Activated CD4-positive, alpha-beta memory T cell treated with anti-CD3 and anti-CD28 coated beads, Interleukin-2, amount 10 ng/mL, durations not matched to agents 7 days and 5 days (primary cell): ENCODE data around the gene PARM1. TPM values are rescaled to one million over a fixed set of nuclear protein-coding genes. Genes with fewer than 3 reads are reported as not detected.

Experiments used
- CTCF ChIA-PET: fragments of 350-600 bp; sonication (Branson Sonifier 250); formaldehyde crosslinking; loops from one replicate; lab custom pipeline; 2021; ENCODE audit warnings: antibody characterized with exemption, inconsistent platforms; lab: Charles Lee
- POLR2A ChIA-PET: fragments of 350-600 bp; sonication (Branson Sonifier 250); formaldehyde crosslinking; loops from one replicate; lab custom pipeline; 2021; ENCODE audit warnings: antibody characterized with exemption; lab: Charles Lee
- DNase-seq: peaks from one replicate; pipeline ENCODE4 v3.0.0-alpha.2; 2020
- H3K27ac Mint-ChIP-seq: one replicate; pipeline ENCODE4 v1.8.0; 2021; ENCODE audit warnings: mild to moderate bottlenecking, mixed read lengths
- H3K27me3 Mint-ChIP-seq: one replicate; pipeline ENCODE4 v1.8.0; 2021; ENCODE audit warnings: mixed read lengths
- H3K36me3 Mint-ChIP-seq: one replicate; pipeline ENCODE4 v1.8.0; 2021; ENCODE audit warnings: low read depth, mixed read lengths
- H3K4me1 Mint-ChIP-seq: one replicate; pipeline ENCODE4 v1.8.0; 2021; ENCODE audit warnings: mixed read lengths
- H3K4me3 Mint-ChIP-seq: one replicate; pipeline ENCODE4 v1.8.0; 2021; ENCODE audit warnings: mild to moderate bottlenecking, mixed read lengths
- H3K9me3 Mint-ChIP-seq: one replicate; pipeline ENCODE4 v1.8.0; 2021; ENCODE audit warnings: mixed read lengths
- total RNA-seq, 2 experiments: library from RNA; stranded (reverse); gene quantifications; one replicate each; pipeline ENCODE4 v1.2.3, GENCODE V29; 2021

PARM1 gene
- total RNA-seq, 2 experiments from 2014 or later, result not detected

DNA sequence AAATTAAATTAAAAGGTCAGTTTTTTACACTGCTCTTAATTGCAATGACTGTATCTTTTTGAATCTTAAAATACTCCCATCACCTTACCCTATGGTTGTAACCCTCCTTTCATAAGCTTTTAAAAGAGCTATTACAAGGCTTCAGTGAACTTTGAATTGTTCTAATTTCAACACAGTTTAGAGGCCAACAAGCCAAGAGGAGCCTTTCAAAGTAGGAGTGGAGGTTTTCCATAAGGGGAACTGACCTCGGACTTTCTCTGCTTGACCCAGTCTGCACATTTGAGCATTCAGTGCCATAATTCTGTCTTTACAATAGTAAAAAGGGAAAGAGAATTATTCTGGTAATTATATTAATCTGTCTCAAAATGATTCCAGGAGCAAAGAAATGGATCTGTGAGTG is 98.9 kb downstream of the PARM1 start:
- no peaks in the 10 kb centered on the region for H3K27me3 Mint-ChIP-seq
- H3K27ac Mint-ChIP-seq, result no peak overlapping the region
- H3K36me3 Mint-ChIP-seq, result no peaks in the 10 kb centered on the region
- no peak for DNase-seq
- H3K9me3 Mint-ChIP-seq, result no peaks in the 10 kb centered on the region
- H3K4me1 Mint-ChIP-seq, result no peaks in the 10 kb centered on the region
- no peak overlapping the region for H3K4me3 Mint-ChIP-seq
- ChIA-PET POLR2A (no interaction called here), CTCF (interaction anchor here (0.7 to 1.0 kb wide), 2 partner anchors 12 to 106 kb away, joined by 3 to 4 read pairs; no protein-coding TSS in a partner anchor)

DNA sequence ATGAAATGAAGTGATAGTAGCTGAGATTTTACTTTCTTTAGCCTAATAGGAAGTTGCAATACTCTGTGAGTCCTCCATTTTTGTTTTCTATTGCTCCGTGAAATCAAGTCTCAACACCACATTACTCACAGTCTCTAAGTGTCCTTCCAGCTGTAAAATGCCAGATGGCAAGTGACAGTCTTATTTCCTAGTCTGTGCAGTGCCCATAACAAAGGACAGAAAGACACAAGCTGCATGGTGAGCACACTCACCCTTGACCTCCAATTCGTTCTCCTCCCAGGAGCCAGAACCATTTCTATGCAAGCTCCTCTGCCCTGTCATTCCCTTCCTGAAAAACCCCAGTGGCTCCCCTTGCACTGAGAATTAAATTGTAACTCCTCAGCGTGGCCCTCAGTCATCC is 101.6 kb downstream of the PARM1 start:
- POLR2A ChIA-PET, result no interaction called here
- H3K4me1 Mint-ChIP-seq, result no peaks in the 10 kb centered on the region
- no peak overlapping the region for H3K27ac Mint-ChIP-seq
- H3K27me3 Mint-ChIP-seq, result no peaks in the 10 kb centered on the region
- DNase-seq, result no peak
- no peaks in the 10 kb centered on the region for H3K36me3 Mint-ChIP-seq
- no peak overlapping the region for H3K4me3 Mint-ChIP-seq
- CTCF ChIA-PET, result no interaction called here
- H3K9me3 Mint-ChIP-seq, result no peaks in the 10 kb centered on the region

DNA sequence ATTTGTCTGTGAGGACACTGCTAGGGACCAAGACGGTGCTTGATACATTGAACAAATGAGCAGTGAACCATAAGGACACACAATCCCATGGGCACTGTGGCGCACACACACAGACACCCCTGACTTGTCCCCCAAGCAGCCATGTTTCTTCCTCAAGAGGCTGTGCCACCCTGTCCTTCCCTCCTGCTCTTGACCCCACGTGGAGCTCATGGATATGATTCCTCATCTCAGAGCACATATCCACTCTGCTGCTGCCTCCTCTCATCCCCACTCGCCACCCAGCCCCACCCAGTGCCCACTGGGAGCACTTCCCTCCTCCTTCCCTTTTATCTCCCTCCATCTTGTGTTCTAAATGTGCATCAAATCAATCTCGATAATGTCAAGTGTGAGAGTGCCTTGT is 102.4 kb downstream of the PARM1 start:
- H3K27me3 Mint-ChIP-seq, result no peaks in the 10 kb centered on the region
- H3K4me1 Mint-ChIP-seq, result no peaks in the 10 kb centered on the region
- ChIA-PET POLR2A (no interaction called here), CTCF (no interaction called here)
- no peak overlapping the region for H3K4me3 Mint-ChIP-seq
- H3K9me3 Mint-ChIP-seq, result no peaks in the 10 kb centered on the region
- H3K36me3 Mint-ChIP-seq, result no peaks in the 10 kb centered on the region
- DNase-seq, result no peak
- H3K27ac Mint-ChIP-seq, result no peak overlapping the region

DNA sequence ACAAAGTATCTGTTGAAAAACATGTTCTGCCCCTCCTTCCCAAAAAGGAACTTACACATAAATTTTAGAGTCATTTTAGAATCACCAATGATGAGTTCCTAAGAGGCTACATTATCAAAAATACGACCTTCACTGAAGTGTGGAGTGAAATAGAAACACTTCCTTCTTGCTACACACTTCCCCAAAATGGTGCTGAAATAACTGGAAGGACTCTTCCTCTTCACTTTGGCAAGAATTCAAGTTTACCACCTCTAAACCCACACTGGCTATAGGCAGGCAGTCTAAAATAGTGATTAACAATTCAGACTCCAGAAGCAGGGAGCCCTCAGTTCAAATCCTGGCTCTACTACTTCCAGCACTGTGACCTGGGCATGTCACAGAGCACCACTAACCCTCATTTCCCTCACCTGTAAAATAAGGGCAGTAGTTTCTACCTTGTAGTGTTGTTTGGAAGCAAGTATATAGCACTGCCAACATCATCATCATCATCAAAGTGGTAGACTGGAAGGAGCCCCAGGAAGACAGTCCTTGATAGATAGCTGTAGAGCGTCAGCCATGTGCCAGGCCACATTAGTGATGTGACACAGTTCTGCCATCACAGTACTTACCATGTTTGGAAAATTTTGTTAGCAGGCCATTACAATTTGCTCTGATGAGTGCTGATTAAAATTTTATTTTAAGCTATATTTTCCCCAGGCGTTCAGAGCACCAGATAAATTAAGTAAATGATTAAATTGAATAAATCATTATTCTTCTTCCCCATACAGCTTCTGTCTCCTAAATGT is 103.3 kb downstream of the PARM1 start:
- Mint-ChIP-seq H3K36me3 (no peaks in the 10 kb centered on the region), H3K4me1 (no peaks in the 10 kb centered on the region), H3K4me3 (no peak overlapping the region), H3K27ac (no peak overlapping the region), H3K27me3 (no peaks in the 10 kb centered on the region), H3K9me3 (no peaks in the 10 kb centered on the region)
- POLR2A ChIA-PET, result no interaction called here
- no peak for DNase-seq
- CTCF ChIA-PET, result no interaction called here

DNA sequence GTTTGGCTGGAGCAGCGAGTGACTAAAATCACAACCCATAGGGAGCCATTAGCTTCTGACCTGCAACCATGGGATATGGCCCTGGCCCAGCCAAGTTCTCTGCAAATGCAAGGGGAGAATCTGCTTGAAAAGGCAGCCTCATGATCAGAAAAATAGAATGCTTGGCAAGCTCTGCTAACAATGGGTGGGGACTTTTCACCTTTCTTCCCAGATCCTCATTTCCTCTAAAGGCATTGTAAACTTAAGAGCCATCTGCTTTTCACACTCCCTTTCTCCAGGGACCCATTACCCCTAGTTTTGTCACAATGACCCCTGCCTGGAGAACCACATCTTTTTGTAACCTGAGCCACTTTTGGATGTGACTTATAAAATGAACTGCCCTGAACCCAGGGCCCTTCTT is 104.3 kb downstream of the PARM1 start:
- Mint-ChIP-seq H3K36me3 (no peaks in the 10 kb centered on the region), H3K27me3 (no peaks in the 10 kb centered on the region), H3K27ac (no peak overlapping the region), H3K4me3 (no peak overlapping the region), H3K4me1 (no peaks in the 10 kb centered on the region), H3K9me3 (no peaks in the 10 kb centered on the region)
- POLR2A ChIA-PET, result no interaction called here
- DNase-seq, result no peak
- CTCF ChIA-PET, result no interaction called here

- ChIA-PET CTCF (no interaction called here), POLR2A (no interaction called here)
- Mint-ChIP-seq H3K4me3 (no peak overlapping the region), H3K27ac (no peak overlapping the region), H3K9me3 (no peaks in the 10 kb centered on the region), H3K4me1 (no peaks in the 10 kb centered on the region), H3K27me3 (no peaks in the 10 kb centered on the region), H3K36me3 (no peaks in the 10 kb centered on the region)
- no peak for DNase-seq
Measured at GRCh38 chr4:75038376-75038775, 105.5 kb downstream of the PARM1 start.

GRCh38 chr4:75040703-75041102 is 107.8 kb downstream of the PARM1 start:
- no peaks in the 10 kb centered on the region for H3K9me3 Mint-ChIP-seq
- DNase-seq, result no peak
- H3K36me3 Mint-ChIP-seq, result no peaks in the 10 kb centered on the region
- H3K4me3 Mint-ChIP-seq, result no peak overlapping the region
- no peak overlapping the region for H3K27ac Mint-ChIP-seq
- POLR2A ChIA-PET, result no interaction called here
- CTCF ChIA-PET, result interaction anchor here (0.5 kb wide), 1 partner anchor 9 kb away, joined by 3 read pairs; no protein-coding TSS in a partner anchor
- no peaks in the 10 kb centered on the region for H3K4me1 Mint-ChIP-seq
- H3K27me3 Mint-ChIP-seq, result no peaks in the 10 kb centered on the region

DNA sequence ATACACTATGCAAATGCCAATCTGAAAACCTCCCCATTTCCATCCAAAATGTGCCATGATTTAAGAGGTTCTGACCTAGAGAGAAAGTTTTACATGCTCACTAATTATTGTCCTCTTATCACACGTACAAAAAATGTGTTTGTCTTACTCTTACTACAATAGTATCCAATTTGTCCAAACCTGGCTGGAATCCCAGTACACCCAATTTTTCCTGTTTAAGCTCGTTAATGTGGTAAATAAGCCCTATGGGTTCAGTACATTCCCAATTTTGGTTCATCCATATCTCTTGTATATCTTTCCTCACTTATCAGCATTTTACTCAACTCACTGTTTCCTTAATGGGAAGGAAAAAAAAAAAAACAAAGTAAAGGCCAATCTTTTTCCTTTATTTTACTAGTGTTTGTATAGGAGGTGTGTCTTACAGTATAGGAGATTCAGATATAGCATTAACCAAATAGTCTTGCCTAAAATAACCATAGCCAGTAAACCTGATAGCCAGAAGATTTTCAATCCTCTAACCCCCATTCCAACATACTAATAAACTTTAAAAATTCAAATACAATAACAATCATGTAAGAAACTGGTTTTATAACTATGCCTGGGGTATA is 109.8 kb downstream of the PARM1 start:
- no peak overlapping the region for H3K27ac Mint-ChIP-seq
- no peak overlapping the region for H3K4me3 Mint-ChIP-seq
- no peaks in the 10 kb centered on the region for H3K36me3 Mint-ChIP-seq
- no peak for DNase-seq
- no peaks in the 10 kb centered on the region for H3K4me1 Mint-ChIP-seq
- ChIA-PET CTCF (no interaction called here), POLR2A (no interaction called here)
- no peaks in the 10 kb centered on the region for H3K9me3 Mint-ChIP-seq
- no peaks in the 10 kb centered on the region for H3K27me3 Mint-ChIP-seq

GRCh38 chr4:75046226-75046625 is 113.3 kb downstream of the PARM1 start:
- Mint-ChIP-seq H3K27ac (no peak overlapping the region), H3K4me3 (no peak overlapping the region), H3K36me3 (no peaks in the 10 kb centered on the region), H3K9me3 (no peaks in the 10 kb centered on the region), H3K27me3 (no peaks in the 10 kb centered on the region), H3K4me1 (no peaks in the 10 kb centered on the region)
- POLR2A ChIA-PET, result no interaction called here
- CTCF ChIA-PET, result no interaction called here
- no peak for DNase-seq

DNA sequence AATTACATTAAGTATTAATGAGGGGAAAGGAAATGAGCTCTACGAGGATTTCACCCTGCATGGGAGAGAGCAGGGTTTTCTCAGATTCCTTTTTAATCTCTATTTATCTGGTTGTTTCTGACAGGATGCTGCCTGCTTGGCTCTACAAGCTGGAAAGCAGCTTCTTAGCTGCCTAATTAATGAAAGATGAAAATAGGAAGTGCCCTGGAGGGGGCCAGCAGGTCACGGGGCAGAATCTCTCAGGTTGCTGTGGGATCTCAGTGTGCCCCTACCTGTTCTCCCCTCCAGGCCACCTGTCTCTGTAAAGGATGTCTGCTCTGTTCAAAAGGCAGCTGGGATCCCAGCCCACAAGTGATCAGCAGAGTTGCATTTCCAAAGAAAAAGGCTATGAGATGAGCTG is 113.7 kb downstream of the PARM1 start:
- Mint-ChIP-seq H3K27ac (no peak overlapping the region), H3K4me3 (no peak overlapping the region), H3K4me1 (no peaks in the 10 kb centered on the region), H3K36me3 (no peaks in the 10 kb centered on the region), H3K27me3 (no peaks in the 10 kb centered on the region), H3K9me3 (no peaks in the 10 kb centered on the region)
- ChIA-PET CTCF (no interaction called here), POLR2A (no interaction called here)
- no peak for DNase-seq

DNA sequence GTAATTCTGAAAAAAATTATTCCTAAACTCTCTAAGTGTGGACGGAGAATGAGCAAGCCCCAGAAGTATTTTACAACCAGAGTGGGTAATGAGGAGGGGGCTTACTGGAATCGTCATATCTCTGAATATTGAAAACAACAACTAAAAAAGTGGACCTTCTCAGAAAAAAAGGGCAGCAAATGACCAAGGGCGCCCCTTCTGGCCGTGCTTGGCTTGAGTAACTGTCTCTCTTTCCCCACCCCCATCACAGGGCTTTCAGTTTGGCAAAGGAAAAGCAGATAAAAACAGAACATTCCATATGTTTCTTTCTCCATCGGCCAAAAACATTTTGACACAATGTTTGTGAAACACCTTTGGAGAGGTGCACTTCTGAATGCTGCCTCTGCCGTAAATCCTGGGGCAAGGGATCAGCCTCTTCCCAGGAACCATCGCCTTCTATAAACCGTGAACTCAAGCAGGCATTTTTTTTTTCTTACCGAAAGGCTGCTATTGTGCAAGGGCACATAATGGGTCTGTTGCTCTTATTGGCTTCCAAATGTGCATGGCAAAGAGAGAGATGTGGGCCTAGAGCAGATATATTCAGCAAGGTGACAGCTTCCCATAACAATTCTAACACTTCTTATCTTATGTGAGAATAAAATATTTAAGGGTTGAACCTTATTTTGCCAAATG is 115.4 kb downstream of the PARM1 start:
- H3K27ac Mint-ChIP-seq, result no peak overlapping the region
- H3K9me3 Mint-ChIP-seq, result no peaks in the 10 kb centered on the region
- CTCF ChIA-PET, result no interaction called here
- no peaks in the 10 kb centered on the region for H3K36me3 Mint-ChIP-seq
- H3K4me3 Mint-ChIP-seq, result no peak overlapping the region
- H3K4me1 Mint-ChIP-seq, result no peaks in the 10 kb centered on the region
- no peak for DNase-seq
- H3K27me3 Mint-ChIP-seq, result no peaks in the 10 kb centered on the region
- POLR2A ChIA-PET, result no interaction called here

DNA sequence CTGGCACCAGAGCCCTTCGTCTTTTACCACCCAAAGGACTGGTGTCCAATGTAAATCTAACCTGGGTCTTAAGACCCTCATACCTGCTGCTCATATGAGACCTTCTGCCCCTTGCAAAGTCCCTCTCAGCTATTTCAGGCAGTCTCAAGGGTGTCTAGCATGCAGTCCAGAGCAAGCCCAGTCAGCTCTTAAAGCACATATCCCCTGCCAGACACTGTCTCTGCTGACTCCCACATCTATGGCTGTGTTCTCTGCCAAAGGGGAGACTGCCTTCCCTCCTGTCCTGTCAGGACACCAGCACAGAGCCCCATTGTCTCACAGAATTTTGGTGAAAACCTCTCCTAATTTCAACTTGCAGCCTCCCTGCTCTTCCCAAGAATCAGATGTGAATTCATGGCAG is 118.5 kb downstream of the PARM1 start:
- Mint-ChIP-seq H3K27ac (no peak overlapping the region), H3K36me3 (no peaks in the 10 kb centered on the region), H3K4me1 (no peaks in the 10 kb centered on the region), H3K9me3 (no peaks in the 10 kb centered on the region), H3K4me3 (no peak overlapping the region), H3K27me3 (no peaks in the 10 kb centered on the region)
- DNase-seq, result no peak
- POLR2A ChIA-PET, result no interaction called here
- CTCF ChIA-PET, result no interaction called here

DNA sequence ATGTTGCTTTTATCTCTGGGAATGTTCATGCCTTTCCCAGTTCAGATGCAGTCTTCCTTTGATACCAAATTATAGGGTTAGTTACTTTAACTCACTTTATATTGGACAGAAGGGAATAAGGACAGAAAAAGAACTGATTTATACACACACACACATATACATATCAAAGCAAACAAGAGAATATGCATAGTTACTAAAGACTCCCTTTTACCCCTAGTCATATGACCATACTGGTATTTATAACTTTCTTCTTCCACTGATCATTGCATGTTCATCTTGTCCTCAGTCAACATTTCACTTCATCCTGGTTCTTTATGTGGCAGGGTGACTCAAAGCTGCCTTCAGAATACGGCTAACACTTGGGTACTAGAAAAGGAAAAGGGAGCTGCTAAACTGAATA is 120.4 kb downstream of the PARM1 start:
- no peaks in the 10 kb centered on the region for H3K9me3 Mint-ChIP-seq
- no peak overlapping the region for H3K4me3 Mint-ChIP-seq
- CTCF ChIA-PET, result no interaction called here
- H3K36me3 Mint-ChIP-seq, result no peaks in the 10 kb centered on the region
- no peak overlapping the region for H3K27ac Mint-ChIP-seq
- H3K4me1 Mint-ChIP-seq, result no peaks in the 10 kb centered on the region
- no peaks in the 10 kb centered on the region for H3K27me3 Mint-ChIP-seq
- POLR2A ChIA-PET, result no interaction called here
- no peak for DNase-seq
